ENCODE measurements around the gene SMARCD3.

DNA sequence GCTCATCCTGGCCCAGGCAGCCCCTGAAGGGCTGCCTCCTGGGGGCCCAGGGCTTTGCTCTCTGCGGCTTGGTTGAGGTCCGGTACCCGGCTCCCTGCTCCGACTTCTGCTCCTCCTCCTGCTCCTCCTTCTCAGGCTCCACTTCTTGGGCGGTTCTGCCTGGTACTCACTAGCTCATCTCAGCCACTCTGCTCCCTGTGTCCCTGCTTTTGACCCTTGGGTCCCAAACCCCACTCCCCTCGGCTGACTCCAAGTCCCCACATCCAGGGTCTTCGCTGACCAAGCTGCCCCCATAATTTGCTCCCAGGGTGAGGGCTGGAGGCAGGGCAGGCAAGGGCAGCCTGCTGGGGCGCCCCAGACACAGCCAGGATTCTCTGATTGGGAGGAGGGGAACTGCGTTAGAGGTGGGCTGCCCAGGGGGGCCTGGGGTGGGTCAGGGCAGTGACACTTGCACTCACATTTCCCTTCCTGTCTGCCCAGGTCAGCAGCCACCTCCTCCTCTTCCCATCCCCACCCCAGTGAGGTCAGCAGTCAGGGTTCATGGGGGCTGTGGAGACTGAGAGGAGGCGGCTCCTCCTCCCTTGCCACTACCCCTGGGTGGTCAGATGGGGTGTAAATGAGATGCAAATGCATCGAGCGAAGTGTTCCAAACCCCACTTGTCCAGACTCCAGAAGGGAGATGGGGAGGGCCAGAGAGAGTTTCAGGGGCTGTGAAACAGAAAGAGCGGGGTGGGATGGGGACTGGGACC lies 2.2 kb downstream of the SMARCD3 start:
- TF ChIP-seq, protein P1, sequence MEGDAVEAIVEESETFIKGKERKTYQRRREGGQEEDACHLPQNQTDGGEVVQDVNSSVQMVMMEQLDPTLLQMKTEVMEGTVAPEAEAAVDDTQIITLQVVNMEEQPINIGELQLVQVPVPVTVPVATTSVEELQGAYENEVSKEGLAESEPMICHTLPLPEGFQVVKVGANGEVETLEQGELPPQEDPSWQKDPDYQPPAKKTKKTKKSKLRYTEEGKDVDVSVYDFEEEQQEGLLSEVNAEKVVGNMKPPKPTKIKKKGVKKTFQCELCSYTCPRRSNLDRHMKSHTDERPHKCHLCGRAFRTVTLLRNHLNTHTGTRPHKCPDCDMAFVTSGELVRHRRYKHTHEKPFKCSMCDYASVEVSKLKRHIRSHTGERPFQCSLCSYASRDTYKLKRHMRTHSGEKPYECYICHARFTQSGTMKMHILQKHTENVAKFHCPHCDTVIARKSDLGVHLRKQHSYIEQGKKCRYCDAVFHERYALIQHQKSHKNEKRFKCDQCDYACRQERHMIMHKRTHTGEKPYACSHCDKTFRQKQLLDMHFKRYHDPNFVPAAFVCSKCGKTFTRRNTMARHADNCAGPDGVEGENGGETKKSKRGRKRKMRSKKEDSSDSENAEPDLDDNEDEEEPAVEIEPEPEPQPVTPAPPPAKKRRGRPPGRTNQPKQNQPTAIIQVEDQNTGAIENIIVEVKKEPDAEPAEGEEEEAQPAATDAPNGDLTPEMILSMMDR (IDR thresholded peaks at IDR 0.05; ENCODE audit: low read depth, low read length), result no peak
- no peak for TF ChIP-seq EZH2phosphoT487 (IDR thresholded peaks at IDR 0.05; ENCODE audit: low read depth)

Measured in OCI-LY3 (cell line).